D721Med (cell line): ENCODE data around the gene PHOSPHO1.
"Not testable (repeated sequence)": the region's sequence is repeated elsewhere in the genome, so short reads cannot be mapped to it uniquely, and the experiment has no call there.

ENCODE experiments used
- DNase-seq: peaks from one replicate; pipeline ENCODE4 v3.0.0; 2011; ENCODE audit warnings: low spot score; ENCODE audit not compliant: insufficient read length
- FAIRE-seq: peaks from 2 replicates; lab custom pipeline; 2011; peaks lifted over from hg19 to GRCh38; lab: Jason Lieb, UNC
- CTCF ChIP-seq: IDR thresholded peaks from 2 replicates; pipeline ENCODE4 v1.5.1; 2012; ENCODE audit warnings: mild to moderate bottlenecking, control low read depth; ENCODE audit not compliant: insufficient read depth; ENCODE audit errors: missing control alignments

Gene PHOSPHO1

GRCh38 chr17:49266233-49266632 lies 35.6 kb upstream of the PHOSPHO1 start:
- TF ChIP-seq CTCF = no peak
- DNase-seq = no peak
- FAIRE-seq = no peak

GRCh38 chr17:49261540-49261939 lies 31.0 kb upstream of the PHOSPHO1 start:
- FAIRE-seq, DNase-seq: not testable (repeated sequence)

DNA sequence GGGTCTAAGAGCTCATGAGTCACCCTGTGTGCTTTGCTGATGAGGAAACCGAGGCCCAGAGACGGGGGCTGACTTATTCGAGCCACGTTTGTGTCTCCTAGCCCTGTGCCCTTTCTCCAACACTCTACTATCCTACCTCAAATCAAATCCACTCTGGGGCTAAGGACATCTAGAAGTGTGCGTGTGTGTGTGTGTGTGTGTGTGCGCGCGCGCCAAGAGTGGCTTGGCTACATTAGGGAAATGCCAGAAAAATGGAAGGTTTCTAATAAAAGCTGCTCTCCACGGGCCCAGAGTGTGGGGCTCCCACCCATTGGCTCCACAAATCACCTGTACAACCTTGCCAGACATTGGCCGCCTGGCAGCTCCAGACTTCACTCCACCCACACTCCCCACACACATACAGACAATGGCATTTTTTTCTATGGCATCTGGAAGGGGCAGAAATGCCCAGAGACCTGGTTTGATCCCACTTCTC lies 30.3 kb upstream of the PHOSPHO1 start:
- no peak for DNase-seq
- FAIRE-seq = no peak
- TF ChIP-seq CTCF = no peak

- DNase-seq (no peak), FAIRE-seq (no peak)
- TF ChIP-seq CTCF = no peak
Observed at GRCh38 chr17:49260011-49260816, 29.6 kb upstream of the PHOSPHO1 start.

DNA sequence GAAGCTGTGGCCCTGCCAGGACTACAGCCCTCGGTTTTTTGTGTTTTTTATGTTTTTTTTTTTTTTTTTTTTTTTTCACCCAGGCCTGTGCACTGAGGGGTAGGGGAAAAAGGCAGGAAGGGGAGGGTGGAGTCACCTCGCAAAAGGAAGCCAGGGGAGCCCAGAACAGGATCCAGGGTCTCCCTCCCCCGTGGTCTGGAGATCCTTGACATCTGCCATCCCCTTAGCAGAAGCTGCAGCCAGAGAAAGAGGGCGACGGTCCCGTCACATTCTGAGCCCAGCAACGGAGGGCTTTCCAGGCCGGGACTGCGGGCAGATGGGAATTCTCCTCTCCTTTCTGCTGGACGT lies 29.1 kb upstream of the PHOSPHO1 start:
- FAIRE-seq = no peak
- DNase-seq = no peak
- TF ChIP-seq CTCF = no peak

DNA sequence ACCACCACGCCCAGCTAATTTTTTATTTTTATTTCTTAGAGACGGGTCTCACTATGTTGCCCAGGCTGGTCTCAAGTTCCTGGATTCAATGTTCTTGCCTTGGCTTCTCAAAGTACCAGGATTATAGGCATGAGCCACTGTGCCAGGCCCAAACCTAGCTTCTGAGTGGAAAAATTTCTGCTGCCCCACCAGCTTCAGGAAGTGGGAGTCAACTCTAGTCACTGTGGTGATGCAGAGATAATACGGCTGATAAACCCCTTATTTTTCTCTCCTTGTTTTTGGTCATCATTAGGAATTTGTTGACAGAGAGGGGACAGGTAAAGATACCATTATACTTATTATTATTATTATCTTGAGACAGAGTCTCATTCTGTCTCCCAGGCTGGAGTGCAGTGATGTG lies 27.8 kb upstream of the PHOSPHO1 start:
- FAIRE-seq = no peak
- TF ChIP-seq CTCF = no peak

DNA sequence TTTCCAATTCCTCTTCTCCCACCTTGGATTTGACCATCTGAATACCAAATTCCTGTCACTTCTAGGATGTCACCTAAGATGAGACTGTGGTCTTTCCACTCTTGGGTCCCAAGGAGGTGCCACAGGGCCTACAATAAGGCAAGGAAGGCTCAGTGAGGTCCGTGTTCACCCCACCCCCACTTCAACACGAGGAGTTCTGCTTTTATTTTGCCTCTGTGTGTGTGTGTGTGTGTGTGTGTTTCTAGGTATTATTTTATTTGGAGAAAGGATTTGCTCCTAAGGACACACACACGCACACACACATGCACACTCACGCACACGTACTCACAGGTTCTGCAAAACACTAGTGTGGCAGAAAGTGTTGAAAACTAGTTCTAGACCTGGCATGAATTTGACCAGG lies 24.5 kb upstream of the PHOSPHO1 start:
- DNase-seq (no peak), FAIRE-seq (no peak)
- TF ChIP-seq CTCF = no peak

More for the DNA sequence above, 27.8 kb upstream of the PHOSPHO1 start:
- no peak for DNase-seq

GRCh38 chr17:49254066-49254465 lies 23.5 kb upstream of the PHOSPHO1 start:
- DNase-seq (no peak), FAIRE-seq (no peak)
- no peak for TF ChIP-seq CTCF
